ENCODE data around the gene PPP1R15A. TPM values are rescaled to one million over a fixed set of nuclear protein-coding genes. Genes with fewer than 3 reads are reported as not detected.
A peak's percentile ranks its signal among the peaks of the same experiment; 100 is the strongest.

The PPP1R15A gene
- 10 to 100 TPM; 23.9 to 33.3 TPM for total RNA-seq

DNA sequence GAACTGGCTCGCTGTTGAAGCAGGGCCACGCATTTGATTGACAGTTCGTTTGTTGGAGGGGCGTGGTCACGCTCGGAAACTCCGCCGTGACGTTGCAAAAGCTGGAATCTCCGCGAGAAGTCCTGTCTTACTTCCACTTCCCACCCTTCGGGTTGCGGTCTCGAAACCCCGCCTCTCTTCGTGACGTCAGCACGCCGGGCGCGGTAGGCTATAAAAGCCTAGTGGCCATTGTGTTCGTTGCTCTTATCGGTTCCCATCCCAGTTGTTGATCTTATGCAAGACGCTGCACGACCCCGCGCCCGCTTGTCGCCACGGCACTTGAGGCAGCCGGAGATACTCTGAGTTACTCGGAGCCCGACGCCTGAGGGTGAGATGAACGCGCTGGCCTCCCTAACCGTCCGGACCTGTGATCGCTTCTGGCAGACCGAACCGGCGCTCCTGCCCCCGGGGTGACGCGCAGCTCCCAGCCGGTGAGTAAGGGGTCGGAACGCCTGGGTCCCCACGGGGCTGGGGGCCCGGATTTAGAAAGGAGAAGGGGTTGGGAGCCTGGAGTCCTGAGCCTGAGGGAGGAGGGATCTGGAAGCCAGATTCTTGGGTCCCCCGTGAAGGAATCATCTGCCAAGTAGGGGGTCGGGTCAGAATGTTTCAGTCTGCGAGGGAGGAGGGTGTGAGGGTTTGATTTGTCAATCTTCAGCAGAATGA lies at the start of gene PPP1R15A:
PPP1R15A (plus strand) TSS at position 240 of the 702 bp plus-strand sequence. CDS start 813 bp downstream, outside the sequence.
- intact Hi-C loops (cut with DNase I): loop anchor here (10.0 kb wide), 1 partner anchor 92 kb away; the partner anchor contains the start of gene FTL
- no peaks in the 10 kb centered on the region for H3K9me3 ChIP-seq
- DNase-seq: peak; percentile 99
- H3K9ac ChIP-seq (ENCODE audit: low read depth in 2 of 2, low read length in 2 of 2): peak within 1 kb of the TSS; percentile 95 to 100
- no peaks in the 10 kb centered on the region for H3K27me3 ChIP-seq
- peak within 1 kb of the TSS; percentile 97 for H3K27ac ChIP-seq
- peak within 1 kb of the TSS; percentile 63 for H3K4me3 ChIP-seq
- no peaks in the 10 kb centered on the region for H3K36me3 ChIP-seq
- peaks cover 15% of the 10 kb centered on the region for H3K4me1 ChIP-seq
- TF ChIP-seq, protein P1, sequence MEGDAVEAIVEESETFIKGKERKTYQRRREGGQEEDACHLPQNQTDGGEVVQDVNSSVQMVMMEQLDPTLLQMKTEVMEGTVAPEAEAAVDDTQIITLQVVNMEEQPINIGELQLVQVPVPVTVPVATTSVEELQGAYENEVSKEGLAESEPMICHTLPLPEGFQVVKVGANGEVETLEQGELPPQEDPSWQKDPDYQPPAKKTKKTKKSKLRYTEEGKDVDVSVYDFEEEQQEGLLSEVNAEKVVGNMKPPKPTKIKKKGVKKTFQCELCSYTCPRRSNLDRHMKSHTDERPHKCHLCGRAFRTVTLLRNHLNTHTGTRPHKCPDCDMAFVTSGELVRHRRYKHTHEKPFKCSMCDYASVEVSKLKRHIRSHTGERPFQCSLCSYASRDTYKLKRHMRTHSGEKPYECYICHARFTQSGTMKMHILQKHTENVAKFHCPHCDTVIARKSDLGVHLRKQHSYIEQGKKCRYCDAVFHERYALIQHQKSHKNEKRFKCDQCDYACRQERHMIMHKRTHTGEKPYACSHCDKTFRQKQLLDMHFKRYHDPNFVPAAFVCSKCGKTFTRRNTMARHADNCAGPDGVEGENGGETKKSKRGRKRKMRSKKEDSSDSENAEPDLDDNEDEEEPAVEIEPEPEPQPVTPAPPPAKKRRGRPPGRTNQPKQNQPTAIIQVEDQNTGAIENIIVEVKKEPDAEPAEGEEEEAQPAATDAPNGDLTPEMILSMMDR (IDR thresholded peaks at IDR 0.05): no peak

DNA sequence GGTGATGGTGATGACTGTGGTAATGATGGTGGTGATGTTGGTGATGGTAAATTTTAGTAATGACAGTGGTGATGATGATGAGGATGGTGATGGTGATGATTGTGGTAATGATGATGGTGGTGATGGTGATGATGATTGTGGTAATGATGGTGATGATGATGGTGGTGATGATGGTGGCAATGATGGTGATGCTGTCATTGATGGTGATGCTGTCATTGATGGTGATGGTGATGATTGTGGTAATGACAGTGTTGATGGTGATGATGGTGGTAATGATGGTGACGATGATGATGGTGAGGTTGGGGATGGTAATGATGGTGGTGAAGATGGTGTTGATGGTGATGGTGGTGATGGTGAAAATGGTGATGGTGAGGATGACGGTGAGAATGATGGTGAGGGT lies 49.7 kb upstream of the PPP1R15A start:
- Histone ChIP-seq H3K27ac (no peak overlapping the region), H3K9me3 (no peaks in the 10 kb centered on the region), H3K4me3 (no peak overlapping the region), H3K4me1 (no peaks in the 10 kb centered on the region), H3K27me3 (no peaks in the 10 kb centered on the region), H3K36me3 (no peaks in the 10 kb centered on the region), H3K9ac (ENCODE audit: low read depth in 2 of 2, low read length in 2 of 2) (no peak overlapping the region)
- intact Hi-C loops (cut with DNase I): no loop called here
- TF ChIP-seq, protein P1 (IDR thresholded peaks at IDR 0.05): no peak
- no peak for DNase-seq

DNA sequence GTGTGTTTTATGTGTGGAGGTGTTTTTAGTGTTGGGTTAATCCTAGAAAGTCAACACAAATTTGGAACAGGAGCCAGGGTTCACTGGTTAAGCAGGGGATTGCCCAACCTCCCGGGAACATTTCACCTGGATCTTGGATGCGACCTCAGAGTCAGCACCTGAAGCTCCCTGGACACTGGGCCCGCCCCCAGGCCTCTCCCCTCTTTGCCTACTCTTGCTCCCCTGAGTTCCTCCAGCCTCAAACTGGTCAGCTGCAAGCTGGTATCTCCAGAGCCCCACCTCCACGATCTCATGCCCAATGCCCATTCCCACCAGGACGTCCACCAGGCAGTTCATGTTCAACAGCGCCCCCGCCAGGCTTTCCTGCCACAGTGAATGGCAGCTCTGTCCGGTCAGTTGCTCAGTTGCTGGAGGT lies 45.6 kb upstream of the PPP1R15A start:
- H3K27ac ChIP-seq: no peak overlapping the region
- no peaks in the 10 kb centered on the region for H3K27me3 ChIP-seq
- DNase-seq: peak; percentile 50
- intact Hi-C loops (cut with DNase I): no loop called here
- H3K36me3 ChIP-seq: no peaks in the 10 kb centered on the region
- no peak overlapping the region for H3K4me3 ChIP-seq
- no peak overlapping the region for H3K9ac ChIP-seq (ENCODE audit: low read depth in 2 of 2, low read length in 2 of 2)
- no peaks in the 10 kb centered on the region for H3K9me3 ChIP-seq
- no peaks in the 10 kb centered on the region for H3K4me1 ChIP-seq
- TF ChIP-seq, protein P1 (IDR thresholded peaks at IDR 0.05): no peak

DNA sequence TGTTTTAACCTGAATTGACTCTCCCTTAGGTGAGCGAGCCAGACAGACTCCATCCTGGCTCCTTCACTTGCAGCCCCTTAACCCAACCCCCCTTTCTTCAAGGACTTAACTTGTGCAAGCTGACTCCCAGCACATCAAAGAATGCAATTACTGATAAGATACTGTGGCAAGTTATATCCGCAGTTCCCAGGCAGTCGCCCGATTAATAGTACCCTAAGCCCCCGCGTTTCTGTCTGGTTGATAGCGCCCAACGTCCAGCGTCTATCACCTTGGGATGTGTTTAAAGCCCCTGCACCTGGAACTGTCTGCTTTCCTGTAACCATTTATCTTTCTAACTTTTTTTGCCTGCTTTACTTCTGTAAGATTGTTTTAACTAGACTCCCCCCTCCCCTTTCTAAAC lies 42.1 kb upstream of the PPP1R15A start:
- intact Hi-C loops (cut with DNase I): no loop called here
- no peak overlapping the region for H3K27ac ChIP-seq
- H3K4me1 ChIP-seq: no peaks in the 10 kb centered on the region
- H3K4me3 ChIP-seq: no peak overlapping the region
- H3K9me3 ChIP-seq: no peaks in the 10 kb centered on the region
- no peaks in the 10 kb centered on the region for H3K27me3 ChIP-seq
- DNase-seq: no peak
- H3K9ac ChIP-seq (ENCODE audit: low read depth in 2 of 2, low read length in 2 of 2): no peak overlapping the region
- TF ChIP-seq, protein P1 (IDR thresholded peaks at IDR 0.05): no peak
- no peaks in the 10 kb centered on the region for H3K36me3 ChIP-seq

DNA sequence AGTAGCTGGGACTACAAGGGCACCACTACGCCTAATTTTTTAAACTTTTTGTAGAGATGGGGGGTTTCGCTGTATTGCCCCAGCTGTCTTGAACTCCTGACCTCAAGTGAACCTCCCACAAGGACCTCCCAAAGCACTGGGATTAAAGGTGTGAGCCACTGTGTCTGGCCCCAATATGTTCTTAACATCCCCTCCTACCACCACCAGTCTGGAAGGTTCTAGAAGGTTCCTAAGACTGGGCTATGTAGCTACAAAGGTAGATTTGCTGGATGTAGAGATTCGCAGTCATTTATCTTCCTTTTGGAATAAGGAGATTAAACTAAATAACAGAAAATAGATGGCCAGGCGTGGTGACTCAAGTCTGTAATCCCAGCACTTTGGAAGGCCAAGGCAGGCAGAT lies 41.3 kb upstream of the PPP1R15A start:
- TF ChIP-seq, protein P1 (IDR thresholded peaks at IDR 0.05): no peak
- Histone ChIP-seq H3K27me3 (no peaks in the 10 kb centered on the region), H3K27ac (no peak overlapping the region), H3K9me3 (no peaks in the 10 kb centered on the region), H3K36me3 (no peaks in the 10 kb centered on the region), H3K4me3 (no peak overlapping the region), H3K9ac (ENCODE audit: low read depth in 2 of 2, low read length in 2 of 2) (no peak overlapping the region), H3K4me1 (no peaks in the 10 kb centered on the region)
- intact Hi-C loops (cut with DNase I): no loop called here
- no peak for DNase-seq

Measured in colonic mucosa (tissue), 4 donors.